ENCODE measurements around the gene CEP350. TPM values are rescaled to one million over a fixed set of nuclear protein-coding genes. Genes with fewer than 3 reads are reported as not detected.
A peak's percentile ranks its signal among the peaks of the same experiment; 100 is the strongest.

The CEP350 gene
- total and polyA plus RNA-seq, 2 of the 13 experiments (the other 11 are each of a cell fraction or from before 2014, with no cell fraction given): 7.6 to 35.9 TPM

- no peak for TF ChIP-seq ZNF318 (CRISPR knock-in tag; IDR thresholded peaks at IDR 0.05)
- TF ChIP-seq ATF3 (CRISPR knock-in tag; IDR thresholded peaks at IDR 0.05): no peak
- no peak; the same call in 1 of the 2 replicates for TF ChIP-seq SAFB2 (CRISPR knock-in tag; IDR thresholded peaks at IDR 0.05; ENCODE audit: borderline replicate concordance, low read depth)
- no peak for TF ChIP-seq TRAFD1 (CRISPR knock-in tag; IDR thresholded peaks at IDR 0.05; ENCODE audit: borderline replicate concordance)
- no peak for TF ChIP-seq ZNF512 (CRISPR knock-in tag; IDR thresholded peaks at IDR 0.05)
- no peak for TF ChIP-seq ZBTB37 (CRISPR knock-in tag; IDR thresholded peaks at IDR 0.05)
- no peak for TF ChIP-seq MIXL1 (CRISPR knock-in tag; IDR thresholded peaks at IDR 0.05)
- TF ChIP-seq HNF4G (IDR thresholded peaks at IDR 0.05; ENCODE audit: borderline replicate concordance, low read depth, low read length): no peak
- TF ChIP-seq HNF4G (CRISPR knock-in tag; IDR thresholded peaks at IDR 0.05; ENCODE audit: borderline replicate concordance, low read depth): no peak; the same call in 1 of the 2 replicates
- TF ChIP-seq ZNF570 (CRISPR knock-in tag; IDR thresholded peaks at IDR 0.05; ENCODE audit: borderline replicate concordance): no peak
- TF ChIP-seq HIC2 (CRISPR knock-in tag; IDR thresholded peaks at IDR 0.05; ENCODE audit: low read depth): peak; percentile 87; the same call in 1 of the 2 replicates
- TF ChIP-seq ZSCAN9 (CRISPR knock-in tag; IDR thresholded peaks at IDR 0.05; ENCODE audit: borderline replicate concordance): peak; percentile 32; the same call in 1 of the 2 replicates
Observed at GRCh38 chr1:179954493-179955286, at the start of gene CEP350 (continued).
